NCI-H345 (cell line): ENCODE measurements around the gene SERPINB3.
"Not testable (repeated sequence)": the region's sequence is repeated elsewhere in the genome, so short reads cannot be mapped to it uniquely, and the experiment has no call there.

Experiments used
- DNase-seq: peaks from one replicate; lab custom pipeline; 2025; lab: John Stamatoyannopoulos, UW

SERPINB3 gene

DNA sequence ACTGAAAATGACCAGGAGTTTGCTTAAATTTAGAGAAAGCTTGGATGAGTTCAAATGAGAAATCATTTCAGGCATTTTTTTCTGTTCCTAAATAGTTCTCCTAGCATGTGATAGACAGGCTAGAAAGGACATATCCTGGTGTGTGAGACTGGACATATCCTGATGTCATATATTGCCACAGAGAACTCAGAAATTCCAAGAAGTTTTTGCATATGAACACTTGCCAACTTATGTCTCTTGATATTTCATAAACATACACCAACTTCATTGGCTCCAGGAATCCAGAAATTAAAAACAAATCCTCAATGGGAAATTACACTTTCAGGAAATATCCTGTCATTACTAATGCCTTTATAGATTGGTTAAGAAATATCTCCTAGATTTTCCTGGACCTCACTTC is 14.8 kb downstream of the SERPINB3 start:
- DNase-seq: no peak

DNA sequence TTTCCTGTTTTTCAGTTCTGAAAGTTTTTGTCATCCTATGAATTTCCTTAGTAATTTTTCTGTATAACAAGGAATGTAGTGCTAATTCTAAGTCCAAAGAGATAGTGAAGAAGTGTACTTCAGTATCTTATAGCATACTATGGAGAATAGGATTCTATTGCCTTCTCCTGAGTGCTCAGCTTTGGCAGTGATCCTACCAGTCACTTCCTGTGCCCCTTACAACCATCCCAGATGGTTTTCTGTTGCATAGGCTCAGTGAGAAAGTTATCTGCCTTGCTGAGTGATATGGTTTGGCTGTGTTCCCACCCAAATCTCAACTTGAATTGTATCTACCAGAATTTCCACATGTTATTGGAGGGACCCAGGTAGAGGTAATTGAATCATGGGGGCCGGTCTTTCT is 17.0 kb downstream of the SERPINB3 start:
- DNase-seq: not testable (repeated sequence)

- DNase-seq: not testable (repeated sequence)
Observed at GRCh38 chr18:63644142-63644541, 17.6 kb downstream of the SERPINB3 start, which contains the start of gene SERPINB4. Gene SERPINB4, minus strand, starts transcription at chr18:63644256. Its CDS starts 679 bp downstream, at chr18:63643577.

GRCh38 chr18:63642668-63643356 is 18.9 kb downstream of the SERPINB3 start:
- not testable (repeated sequence) for DNase-seq

- DNase-seq: not testable (repeated sequence)
Observed at GRCh38 chr18:63641157-63641680, 20.5 kb downstream of the SERPINB3 start.

GRCh38 chr18:63637703-63638102 is 24.0 kb downstream of the SERPINB3 start:
- no peak for DNase-seq

GRCh38 chr18:63627819-63628218 is 33.9 kb downstream of the SERPINB3 start:
- no peak for DNase-seq

- DNase-seq: no peak
Observed at GRCh38 chr18:63626431-63626830, 35.3 kb downstream of the SERPINB3 start.

- DNase-seq: no peak
Observed at GRCh38 chr18:63624863-63625262, 36.8 kb downstream of the SERPINB3 start.

DNA sequence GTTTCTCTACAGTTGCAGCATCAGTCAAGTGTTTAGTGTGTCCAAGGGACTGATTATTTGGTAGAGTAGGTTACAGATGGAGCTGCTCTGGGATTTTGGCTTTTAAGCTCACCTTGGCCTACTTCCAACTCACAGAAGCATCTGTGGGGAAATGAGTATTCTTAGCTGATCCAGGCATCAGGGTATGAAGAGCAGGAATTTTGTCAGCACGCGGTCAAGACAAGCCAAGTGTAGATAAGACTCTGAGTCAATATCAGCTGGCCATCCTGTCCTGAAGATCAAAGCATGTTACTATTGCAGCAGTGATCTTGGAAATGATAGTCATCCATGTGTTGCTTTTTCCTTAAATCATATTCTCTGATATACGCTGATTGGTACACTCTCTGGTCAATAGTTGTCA is 42.0 kb downstream of the SERPINB3 start:
- DNase-seq: no peak

- DNase-seq: no peak
Observed at GRCh38 chr18:63617915-63618234, 43.8 kb downstream of the SERPINB3 start.

- DNase-seq: peak; percentile 41
Observed at GRCh38 chr18:63617049-63617914, 44.4 kb downstream of the SERPINB3 start.

DNA sequence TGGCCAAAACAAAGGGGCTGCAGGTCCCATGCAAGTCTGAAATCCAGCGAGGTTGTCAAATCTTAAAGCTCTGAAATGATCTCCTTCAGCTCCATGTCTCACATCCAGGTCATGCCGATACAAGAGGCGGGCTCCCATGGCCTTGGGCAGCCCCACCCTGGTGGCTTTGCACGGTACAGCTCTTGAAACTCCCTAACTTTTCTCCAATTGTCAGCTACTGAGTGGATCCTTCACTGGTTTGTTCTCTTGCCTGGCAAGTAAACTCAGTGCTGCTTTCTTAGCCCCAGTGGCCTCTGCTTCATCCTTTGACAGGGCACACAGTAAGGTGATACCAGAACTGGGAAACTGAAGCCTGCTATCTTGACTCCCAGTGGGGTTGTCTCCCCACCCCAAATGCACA is 48.3 kb downstream of the SERPINB3 start:
- no peak for DNase-seq

DNA sequence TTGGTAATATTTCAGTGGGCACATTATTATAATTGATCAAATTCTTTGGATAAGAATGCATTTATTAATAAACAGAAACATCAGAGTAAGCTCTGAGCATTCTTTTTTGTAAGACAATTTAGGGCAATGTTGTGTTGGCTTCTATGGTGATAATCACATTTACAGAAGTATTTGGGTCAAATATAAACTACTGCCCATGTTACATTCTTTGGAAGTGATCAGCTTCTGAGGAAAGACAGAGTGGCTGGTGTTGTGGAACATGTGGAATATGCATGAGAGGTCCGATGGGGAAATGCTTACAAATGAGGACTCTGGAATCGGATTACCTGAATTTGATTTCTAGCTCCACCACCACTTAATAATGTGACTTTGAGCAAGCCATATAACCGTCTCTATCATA is 55.2 kb downstream of the SERPINB3 start:
- no peak for DNase-seq
